GM12872 (cell line): Measurements from ENCODE around the gene GPC5.

ENCODE experiments used
- TF ChIP-seq, protein P1 (sequence below): IDR thresholded peaks from 3 replicates; pipeline ENCODE4 v1.5.1; 2011; ENCODE audit warnings: low read depth, mild to moderate bottlenecking, low read length, moderate library complexity; ENCODE audit not compliant: insufficient read depth

GPC5 gene

GRCh38 chr13:92461831-92462230 is 1063.4 kb downstream of the GPC5 start:
- TF ChIP-seq, protein P1, sequence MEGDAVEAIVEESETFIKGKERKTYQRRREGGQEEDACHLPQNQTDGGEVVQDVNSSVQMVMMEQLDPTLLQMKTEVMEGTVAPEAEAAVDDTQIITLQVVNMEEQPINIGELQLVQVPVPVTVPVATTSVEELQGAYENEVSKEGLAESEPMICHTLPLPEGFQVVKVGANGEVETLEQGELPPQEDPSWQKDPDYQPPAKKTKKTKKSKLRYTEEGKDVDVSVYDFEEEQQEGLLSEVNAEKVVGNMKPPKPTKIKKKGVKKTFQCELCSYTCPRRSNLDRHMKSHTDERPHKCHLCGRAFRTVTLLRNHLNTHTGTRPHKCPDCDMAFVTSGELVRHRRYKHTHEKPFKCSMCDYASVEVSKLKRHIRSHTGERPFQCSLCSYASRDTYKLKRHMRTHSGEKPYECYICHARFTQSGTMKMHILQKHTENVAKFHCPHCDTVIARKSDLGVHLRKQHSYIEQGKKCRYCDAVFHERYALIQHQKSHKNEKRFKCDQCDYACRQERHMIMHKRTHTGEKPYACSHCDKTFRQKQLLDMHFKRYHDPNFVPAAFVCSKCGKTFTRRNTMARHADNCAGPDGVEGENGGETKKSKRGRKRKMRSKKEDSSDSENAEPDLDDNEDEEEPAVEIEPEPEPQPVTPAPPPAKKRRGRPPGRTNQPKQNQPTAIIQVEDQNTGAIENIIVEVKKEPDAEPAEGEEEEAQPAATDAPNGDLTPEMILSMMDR, result no peak

DNA sequence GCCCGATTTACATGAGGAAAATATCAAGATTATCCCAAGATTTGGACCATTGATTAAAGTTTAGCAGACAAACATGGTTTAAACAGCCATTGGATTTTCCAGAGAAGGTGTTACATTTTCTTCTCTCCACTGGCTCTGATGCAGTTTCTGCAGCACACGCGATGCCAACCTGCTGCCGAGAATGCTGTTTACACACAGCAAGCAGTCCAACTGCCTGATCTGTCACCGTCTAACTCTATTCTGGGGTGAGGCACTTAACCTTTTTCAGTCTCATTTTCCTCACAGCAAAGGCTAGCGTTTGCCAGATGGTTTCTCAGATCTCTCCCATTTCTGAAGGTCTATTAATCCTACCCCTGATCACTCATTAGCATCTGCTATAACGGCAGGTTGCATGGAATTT is 1064.7 kb downstream of the GPC5 start:
- TF ChIP-seq, protein P1, result no peak

GRCh38 chr13:92473765-92474475 is 1075.5 kb downstream of the GPC5 start:
- TF ChIP-seq, protein P1, result no peak

DNA sequence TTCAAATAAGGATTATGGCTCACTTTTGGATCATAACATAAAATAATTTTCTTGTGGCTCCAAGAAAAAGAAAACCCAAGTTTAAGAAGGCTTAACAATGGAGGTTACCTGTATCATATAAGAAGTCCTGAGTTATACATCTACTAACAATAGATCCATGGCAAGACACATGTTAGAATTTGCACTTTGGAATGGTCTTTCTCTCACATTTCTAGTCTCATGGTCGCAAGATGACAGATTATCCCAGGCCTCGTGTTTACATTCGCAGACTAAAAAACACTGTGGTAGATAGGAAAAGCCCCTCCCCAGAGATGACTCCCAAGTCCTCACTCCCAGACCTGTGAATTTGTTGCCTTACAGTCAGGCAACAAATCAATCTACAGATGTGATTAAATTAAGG is 1082.0 kb downstream of the GPC5 start:
- TF ChIP-seq, protein P1, result no peak

DNA sequence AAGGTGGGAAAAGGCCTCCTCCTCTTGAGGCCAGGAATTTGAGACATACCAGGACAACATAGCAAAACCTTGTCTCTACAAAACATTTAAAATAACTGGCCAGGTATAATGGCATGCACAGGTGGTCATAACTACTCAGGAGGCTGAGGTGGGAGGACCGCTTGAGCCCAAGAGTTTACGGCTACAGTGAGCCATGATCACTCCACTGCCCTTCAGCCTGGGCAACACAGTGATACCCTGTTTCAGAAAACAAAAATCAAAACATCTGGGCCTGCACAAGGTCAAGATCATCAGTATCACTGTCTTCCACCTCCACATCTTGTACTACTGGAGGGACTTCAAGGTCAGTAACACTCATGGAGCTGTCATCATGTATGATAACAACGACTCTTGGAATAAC is 1085.5 kb downstream of the GPC5 start:
- TF ChIP-seq, protein P1, result no peak

- TF ChIP-seq, protein P1, result no peak
Observed at GRCh38 chr13:92487238-92487637, 1088.8 kb downstream of the GPC5 start.

- TF ChIP-seq, protein P1, result no peak
Observed at GRCh38 chr13:92488249-92488852, 1089.9 kb downstream of the GPC5 start.
